Dermis microvascular lymphatic vessel endothelial cell (primary cell): ENCODE results near the gene ADAM12. TPM values are rescaled to one million over a fixed set of nuclear protein-coding genes. Genes with fewer than 3 reads are reported as not detected.
A peak's percentile ranks its signal among the peaks of the same experiment; 100 is the strongest.

Experiments
- DNase-seq, 2 donors: peaks; one replicate each; pipeline versions ENCODE4 v3.0.0 to v3.0.0-alpha.2; 2010; ENCODE audit warnings: low read depth in 2 of 2
- total RNA-seq: library from RNA; depleted of rRNA; stranded (reverse); fragments of >200 nt; gene quantifications from 2 replicates; pipeline ENCODE4 v1.2.1, GENCODE V29; 2014

The ADAM12 gene
- total RNA-seq, 1 donor from 2014 or later = 0.64 TPM

DNA sequence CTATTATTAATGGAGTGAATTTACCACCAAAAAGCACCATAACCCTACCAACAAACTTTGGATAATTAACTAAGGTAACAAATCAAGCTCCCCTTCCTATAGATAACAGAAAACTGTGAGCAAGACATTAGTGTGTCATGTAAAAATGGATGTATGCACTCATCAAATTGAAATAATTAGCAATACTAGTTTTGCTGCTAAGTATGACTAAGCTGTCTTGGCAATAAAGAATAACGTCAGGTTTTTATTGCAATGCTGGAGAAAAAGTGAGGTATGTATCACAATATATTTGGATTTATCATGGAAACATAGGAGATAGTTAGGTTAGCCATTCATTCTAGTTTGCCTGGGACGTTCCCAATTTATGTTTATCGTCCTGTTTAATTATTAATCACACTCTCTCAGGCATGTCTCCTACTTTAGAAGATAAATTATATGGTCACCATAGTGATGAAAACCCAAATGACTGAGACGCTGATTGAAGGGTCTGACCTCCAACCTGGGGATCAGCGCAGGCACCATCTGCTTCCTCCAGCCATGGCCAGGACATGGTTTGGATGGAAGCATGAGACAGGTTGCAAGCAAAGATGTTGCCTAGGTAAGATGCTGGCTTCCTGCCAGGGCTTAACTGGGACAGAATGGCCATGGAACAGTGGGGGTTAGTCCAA lies 366.3 kb downstream of the ADAM12 start:
- no peak for DNase-seq

DNA sequence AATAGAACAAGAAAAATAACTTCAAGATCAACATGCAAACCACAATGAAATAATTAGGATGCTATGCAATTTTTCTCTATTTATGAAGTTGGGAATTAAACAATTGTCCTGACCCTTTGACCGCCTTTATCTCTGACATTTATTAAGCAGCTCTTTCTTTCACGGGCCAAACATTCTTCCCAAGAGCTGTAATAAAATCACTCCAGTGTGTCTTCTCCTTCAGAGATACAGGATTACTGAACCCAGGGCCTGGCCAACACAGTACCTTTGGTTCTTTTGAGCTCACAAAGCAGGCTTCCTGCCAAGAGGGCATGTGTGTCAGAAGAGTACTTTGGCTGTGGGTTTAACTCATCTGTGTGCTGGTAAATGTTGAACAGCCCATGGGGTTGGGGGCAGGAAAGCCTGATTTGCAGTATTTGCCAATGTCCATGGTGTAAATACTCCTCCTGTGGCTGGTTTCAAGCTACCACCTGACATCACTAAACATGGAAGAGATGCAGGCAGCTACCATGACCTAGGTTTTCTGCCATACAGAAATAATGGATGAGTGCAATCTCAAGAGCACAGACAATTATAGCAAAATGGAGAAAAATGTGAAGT lies 370.2 kb downstream of the ADAM12 start:
- no peak for DNase-seq

DNA sequence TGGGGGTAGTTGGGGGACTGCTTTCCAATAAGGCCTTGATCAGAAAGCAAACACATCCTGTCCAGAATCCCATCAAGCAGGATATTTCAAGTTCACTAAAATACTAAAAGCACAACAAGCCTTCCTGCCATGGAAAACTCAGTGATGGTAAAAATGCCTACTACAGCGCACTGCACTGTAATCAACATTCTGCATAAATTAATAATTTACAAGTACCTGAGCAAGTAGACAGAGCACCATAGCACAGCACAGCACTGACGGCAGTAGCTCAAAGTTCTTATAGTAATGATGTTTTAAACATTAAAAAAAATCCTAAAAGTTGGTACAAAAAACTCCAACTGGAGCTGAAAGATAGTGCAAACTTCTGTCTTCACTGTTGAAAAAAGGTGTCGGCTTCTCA lies 371.4 kb downstream of the ADAM12 start:
- DNase-seq = no peak

GRCh38 chr10:126016156-126016805 lies 372.0 kb downstream of the ADAM12 start:
- no peak for DNase-seq

DNA sequence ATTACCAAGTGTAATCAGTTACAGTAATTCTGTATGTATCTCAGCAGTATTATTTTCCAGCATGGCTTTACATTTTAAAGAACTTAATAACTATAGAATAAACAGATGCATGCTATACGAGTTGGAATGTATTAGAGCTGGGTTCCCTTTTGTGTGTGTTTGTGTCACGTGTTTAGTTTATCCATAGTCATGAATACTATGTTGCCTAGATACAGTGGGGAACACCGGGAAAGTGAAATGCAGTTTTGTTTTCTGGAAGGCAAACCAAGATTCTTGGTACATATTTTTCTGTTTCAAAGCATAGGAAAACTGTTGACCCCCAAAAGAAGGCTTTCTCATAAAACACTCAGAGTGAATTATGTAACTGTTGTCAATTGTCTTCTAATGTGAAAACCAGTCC lies 372.9 kb downstream of the ADAM12 start:
- DNase-seq = no peak

DNA sequence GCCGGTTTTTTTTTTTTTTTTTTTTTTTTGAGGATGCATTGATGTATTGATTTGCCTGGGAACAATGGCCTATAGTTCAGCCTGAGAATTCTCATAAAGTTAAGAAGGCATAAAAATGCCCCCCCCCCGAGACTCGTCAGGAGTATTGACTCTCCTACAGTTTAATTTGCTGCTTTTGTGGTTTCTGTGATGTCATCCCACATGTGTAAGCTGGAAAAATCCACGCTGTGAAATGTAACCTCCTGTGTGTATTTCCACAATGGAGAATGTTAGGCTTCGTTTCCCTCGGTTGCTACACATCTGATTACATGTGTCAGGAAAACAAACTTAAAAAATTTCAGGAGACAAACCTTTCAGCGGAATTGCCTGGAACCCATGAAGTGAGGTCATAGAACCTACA lies 374.0 kb downstream of the ADAM12 start:
- DNase-seq = no peak

DNA sequence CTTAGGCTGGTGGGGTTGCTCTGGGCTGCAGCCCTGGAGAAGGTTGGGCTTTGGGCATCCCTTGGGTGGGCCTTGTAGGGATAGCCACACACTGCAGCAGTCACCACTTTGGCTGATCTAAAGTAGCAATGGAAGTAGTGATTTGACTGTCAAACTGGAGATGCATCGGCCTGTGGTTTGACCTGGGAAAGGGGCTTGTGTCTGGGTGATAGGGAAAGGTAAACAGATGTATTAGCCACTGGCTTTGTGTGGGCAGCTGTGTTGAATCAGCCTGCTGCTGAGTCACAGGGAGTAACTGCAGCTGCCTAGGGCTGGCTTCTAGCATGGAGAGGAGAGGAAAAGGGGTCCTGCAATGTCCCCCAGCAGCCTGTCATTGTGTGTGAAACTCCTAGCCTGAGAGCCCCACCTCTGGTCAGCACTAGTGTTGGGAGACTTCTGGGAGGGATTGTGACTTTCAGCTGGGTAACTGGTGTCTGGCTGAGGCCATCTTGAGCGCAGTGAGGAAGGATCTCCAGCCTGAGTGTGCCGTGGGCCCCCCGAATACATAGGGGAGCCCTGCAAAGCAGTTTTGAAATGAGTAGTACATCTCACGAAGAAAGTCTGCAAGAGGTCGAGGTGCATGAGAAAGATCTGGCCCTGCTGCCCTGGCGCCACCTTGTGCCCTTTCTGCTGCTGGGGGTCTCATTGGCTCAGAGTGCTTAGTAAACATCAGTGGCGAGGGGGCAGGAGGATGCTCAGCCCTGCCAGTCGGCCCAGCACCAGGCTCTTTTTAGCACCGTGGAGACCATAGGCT lies 374.6 kb downstream of the ADAM12 start:
- DNase-seq = peak in 1 of 2 donors; percentile 47

DNA sequence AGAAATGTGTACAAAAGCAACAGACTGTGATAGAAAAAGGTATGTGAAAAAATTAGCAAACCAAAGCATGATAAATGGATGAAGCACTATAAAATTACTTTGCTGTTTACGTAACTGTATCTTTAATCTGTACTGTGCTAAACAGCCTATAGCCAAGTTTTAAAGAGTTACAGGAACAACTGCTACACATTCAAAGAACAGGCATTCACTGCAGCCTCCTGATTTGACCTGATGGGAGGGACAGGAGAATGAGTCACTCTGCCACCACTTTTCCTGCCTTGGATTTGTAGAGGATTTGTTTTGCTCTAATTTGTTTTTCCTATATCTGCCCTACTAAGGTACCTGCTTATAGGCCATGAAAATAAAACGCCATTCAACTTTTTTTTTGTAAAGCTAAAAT lies 375.8 kb downstream of the ADAM12 start:
- DNase-seq = peak; percentile 6 to 51

GRCh38 chr10:126011995-126012394 lies 376.3 kb downstream of the ADAM12 start:
- no peak for DNase-seq

DNA sequence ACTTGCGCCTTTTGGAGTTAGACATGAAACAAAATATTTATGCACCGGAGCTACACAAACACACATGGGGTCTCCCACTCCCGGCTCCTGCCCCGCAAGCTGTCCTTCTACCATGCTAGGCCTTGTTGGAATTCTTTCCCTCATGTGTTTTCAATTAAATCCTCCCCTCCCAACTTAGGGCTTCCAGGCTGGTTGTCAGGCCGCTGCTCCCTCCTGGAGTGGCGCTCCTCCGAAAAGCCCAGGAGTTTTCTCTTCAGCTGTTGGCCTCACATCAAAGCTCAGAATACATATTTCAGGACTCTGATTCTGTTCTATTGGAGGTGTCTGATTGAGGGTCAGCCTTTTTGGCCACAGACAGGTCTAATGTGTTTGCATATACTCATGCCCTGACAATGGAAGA lies 378.6 kb downstream of the ADAM12 start:
- no peak for DNase-seq

DNA sequence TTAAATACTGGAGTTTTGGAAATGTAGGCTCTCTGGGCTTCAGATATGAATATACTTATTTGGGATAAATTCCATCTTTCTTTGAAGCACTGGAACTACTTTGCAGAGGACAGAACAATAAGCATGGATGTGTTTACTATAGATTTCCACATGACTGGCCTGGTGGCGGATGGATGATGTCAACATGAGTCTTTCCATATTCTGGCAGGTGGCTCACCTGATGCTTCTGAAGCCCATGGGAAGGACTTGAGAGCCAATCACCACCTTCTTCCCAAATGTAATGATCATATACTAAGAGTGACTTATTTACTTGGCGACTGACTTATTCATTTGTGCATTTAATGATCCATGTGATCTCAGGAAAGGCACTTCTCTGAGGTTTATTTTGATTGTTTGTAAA lies 381.4 kb downstream of the ADAM12 start:
- DNase-seq = no peak

- no peak for DNase-seq
These were observed 382.0 kb downstream of the ADAM12 start for GRCh38 chr10:126006264-126006663.

DNA sequence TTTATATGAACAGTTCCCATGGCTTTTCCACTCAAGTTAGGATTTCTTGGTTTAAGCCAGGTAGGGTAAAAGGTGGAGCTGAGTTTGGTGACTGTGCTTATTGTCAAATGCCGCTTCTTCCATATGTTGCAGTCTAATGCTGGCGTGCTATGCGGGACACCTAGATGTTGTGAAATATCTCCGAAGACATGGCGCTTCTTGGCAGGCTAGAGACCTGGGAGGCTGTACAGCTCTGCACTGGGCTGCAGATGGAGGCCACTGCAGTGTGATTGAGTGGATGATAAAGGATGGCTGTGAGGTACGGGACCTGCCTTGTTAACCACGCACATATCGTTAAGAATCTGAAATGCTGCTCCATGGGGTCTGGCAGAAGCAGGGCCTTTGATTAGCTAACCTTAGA lies 383.5 kb downstream of the ADAM12 start:
- no peak for DNase-seq

DNA sequence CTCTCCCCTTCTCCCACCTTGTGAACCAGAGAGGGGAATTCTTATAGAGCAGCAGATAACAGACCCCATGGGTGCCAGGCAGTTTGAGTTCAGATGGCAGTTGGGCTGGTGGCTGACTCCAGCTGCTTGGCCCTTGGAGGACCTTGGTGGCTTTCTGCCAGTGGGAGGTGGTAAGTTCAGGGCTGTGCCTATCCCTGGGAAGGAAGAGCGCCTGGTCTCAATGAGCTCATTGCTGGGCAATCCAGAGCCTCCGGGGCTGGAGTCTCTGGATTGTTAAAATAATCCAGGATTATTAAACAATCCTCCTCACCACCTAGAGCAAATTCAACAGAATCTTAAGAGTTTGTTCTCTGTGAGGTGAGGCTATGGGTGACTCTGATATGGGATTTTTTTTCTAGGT lies 386.7 kb downstream of the ADAM12 start:
- DNase-seq = no peak

GRCh38 chr10:125999694-126000093 lies 388.6 kb downstream of the ADAM12 start:
- DNase-seq = no peak

DNA sequence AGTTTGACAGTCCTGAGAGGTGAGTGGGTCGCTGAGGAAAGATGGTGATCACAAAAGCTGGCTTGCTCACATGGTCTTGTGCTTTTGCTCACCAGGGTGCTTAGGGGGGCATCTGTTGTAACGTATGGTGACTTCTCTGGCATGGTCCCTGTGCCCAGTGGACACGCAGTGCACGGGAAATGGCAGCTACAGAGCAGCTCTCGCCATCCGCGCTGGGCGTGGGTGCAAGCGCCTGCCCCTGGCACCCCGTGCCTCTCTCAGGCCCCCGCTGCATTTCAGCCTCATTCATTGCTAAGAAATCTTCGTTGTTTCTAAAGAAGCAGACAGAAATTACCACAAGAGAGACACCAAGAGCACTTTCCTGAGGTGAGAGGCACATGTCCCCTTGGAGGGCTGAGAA lies 390.7 kb downstream of the ADAM12 start:
- DNase-seq = no peak

- no peak for DNase-seq
These were observed 392.5 kb downstream of the ADAM12 start for GRCh38 chr10:125995726-125996304.

GRCh38 chr10:125994601-125995000 lies 393.7 kb downstream of the ADAM12 start:
- no peak for DNase-seq

- DNase-seq = no peak
These were observed 396.0 kb downstream of the ADAM12 start for GRCh38 chr10:125992254-125992653.

- no peak for DNase-seq
These were observed 396.9 kb downstream of the ADAM12 start for GRCh38 chr10:125991392-125991791.

GRCh38 chr10:125990974-125991373 lies 397.3 kb downstream of the ADAM12 start:
- no peak for DNase-seq

- DNase-seq = no peak
These were observed 398.5 kb downstream of the ADAM12 start for GRCh38 chr10:125989791-125990190.
